GM19099 (cell line): ENCODE results near the gene FALEC.

Experiments used
- POLR2A ChIP-seq: IDR thresholded peaks from 3 replicates; pipeline ENCODE4 v1.6.1; 2011; ENCODE audit warnings: low read depth; ENCODE audit not compliant: insufficient read length; ENCODE audit errors: extremely low read depth

Gene FALEC

DNA sequence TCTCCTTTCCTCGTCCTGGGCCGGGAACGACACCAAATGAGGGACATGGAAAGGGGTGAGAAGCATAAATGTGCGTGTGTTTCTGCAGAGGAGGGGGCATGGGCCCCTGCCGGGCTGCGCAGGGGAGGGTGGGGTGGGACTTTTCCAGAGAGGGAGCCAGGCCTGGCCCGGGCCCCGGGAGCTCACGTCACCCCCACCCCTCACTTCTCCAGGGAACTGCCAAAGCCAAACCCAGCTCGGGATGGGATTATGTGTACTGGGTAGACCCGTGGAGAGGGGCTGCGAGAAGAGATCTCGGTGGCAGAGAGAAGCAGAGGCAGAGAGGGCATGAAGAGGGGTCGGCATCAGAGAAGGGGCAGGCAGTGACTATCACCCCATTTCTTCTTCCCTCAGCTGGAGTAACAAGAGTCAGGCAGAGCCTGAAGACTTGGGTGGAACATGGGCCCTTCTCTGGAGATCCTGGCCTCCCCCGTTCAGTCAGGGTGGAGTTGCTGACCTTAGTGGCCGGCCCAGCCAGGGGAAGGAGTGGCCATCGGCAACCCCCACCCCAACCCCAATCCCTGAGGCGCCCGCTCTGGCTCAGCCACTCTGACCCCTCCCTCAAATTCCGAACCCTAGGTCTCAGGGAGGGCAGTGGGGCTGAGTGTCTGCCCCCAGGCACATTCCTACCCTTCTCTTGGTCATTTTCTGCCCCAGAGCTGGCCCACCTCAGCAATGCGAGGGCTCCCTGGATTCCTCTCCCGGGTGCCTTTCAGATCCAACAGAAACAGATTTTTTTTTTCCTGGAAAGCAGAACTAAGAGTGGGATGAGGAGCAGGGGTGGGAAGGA is 34.9 kb downstream of the FALEC start:
- no peak for TF ChIP-seq POLR2A

DNA sequence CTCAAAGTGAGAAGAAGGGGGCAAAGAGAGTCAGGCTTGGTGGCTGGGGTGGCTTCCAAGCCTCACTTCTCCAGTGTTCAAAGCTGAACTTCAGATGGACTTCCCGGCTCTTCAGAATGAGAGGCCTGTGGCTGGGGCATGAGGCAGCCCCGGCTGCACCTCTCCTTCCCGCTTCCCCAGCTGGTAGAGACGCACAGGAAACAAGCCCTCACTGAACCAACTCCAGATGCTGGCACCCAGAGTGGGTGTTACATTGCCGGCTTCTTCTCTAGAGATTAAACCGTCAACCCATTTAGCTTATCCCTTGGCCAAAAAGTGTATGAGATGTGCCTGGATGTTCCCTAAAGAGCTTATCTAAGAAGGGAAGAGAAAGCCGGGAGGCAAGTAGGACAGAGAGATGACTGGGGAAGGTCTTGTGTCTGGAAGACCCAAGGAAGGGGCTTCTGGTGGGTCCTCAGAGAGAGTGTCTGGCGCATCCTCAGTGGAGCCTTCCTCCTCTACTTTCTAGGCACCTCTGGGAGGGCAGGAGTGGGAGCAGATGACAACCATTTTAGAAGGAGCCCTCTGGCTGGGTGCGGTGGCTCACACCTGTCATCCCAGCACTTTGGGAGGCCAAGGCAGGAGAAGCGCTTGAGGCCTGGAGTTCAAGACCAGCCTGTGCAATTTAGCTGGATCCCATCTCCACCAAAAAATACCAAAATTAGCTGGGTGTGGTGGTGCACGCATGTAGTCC is 35.7 kb downstream of the FALEC start:
- no peak for TF ChIP-seq POLR2A

- TF ChIP-seq POLR2A: no peak
These were observed 36.2 kb downstream of the FALEC start for GRCh38 chr1:150551784-150552127.

GRCh38 chr1:150552128-150552910 is 36.8 kb downstream of the FALEC start:
- no peak for TF ChIP-seq POLR2A

DNA sequence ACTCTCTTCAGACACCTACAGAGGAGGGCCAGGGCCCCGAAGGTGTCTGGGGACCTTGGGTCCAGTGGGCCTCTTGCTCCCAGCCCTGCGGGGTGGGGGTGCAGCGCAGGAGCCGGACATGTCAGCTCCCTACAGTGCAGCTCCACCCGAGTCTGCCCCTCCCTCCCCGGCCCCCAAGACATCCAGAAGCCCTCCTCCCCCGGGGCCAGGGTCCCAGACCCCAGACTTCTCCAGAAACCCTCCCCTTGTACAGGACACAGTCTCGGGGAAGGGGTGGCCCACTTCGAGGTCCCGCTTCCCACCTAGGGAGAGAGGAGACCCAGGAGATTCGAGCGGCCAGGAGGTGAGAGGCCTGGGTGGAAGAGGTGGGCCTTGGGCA is 37.3 kb downstream of the FALEC start:
- no peak for TF ChIP-seq POLR2A

DNA sequence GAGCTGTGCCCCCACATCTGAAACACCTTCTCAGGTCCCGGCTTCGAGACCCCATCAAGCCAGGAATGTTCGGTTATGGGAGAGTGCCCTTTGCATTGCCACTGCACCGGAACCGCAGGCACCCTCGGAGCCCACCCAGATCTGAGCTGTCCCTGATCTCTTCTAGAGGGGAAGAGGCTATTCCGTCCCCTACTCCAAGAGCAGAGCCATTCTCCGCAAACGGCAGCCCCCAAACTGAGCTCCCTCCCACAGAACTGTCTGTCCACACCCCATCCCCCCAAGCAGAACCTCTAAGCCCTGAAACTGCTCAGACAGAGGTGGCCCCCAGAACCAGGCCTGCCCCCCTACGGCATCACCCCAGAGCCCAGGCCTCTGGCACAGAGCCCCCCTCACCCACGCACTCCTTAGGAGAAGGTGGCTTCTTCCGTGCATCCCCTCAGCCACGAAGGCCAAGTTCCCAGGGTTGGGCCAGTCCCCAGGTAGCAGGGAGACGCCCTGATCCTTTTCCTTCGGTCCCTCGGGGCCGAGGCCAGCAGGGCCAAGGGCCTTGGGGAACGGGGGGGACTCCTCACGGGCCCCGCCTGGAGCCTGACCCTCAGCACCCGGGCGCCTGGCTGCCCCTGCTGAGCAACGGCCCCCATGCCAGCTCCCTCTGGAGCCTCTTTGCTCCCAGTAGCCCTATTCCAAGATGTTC is 38.0 kb downstream of the FALEC start:
- TF ChIP-seq POLR2A: no peak

DNA sequence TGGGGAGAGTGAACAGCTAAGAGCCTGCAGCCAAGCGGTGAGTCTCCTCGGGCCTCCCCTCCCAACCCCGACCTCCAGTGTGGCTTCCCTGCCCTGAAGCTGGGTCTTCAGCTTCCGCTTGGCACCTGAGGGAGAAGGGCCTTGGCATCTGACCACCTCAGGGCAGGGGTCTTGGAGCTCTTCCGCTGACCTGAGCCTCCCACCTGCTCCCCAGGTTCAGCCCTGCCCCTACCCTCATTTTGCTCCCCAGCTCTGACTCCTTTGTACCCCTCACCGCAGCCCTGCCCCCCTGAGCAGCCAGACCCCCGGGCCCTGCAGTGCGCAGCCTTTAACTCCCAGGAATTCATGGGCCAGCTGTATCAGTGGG is 38.5 kb downstream of the FALEC start:
- no peak for TF ChIP-seq POLR2A

DNA sequence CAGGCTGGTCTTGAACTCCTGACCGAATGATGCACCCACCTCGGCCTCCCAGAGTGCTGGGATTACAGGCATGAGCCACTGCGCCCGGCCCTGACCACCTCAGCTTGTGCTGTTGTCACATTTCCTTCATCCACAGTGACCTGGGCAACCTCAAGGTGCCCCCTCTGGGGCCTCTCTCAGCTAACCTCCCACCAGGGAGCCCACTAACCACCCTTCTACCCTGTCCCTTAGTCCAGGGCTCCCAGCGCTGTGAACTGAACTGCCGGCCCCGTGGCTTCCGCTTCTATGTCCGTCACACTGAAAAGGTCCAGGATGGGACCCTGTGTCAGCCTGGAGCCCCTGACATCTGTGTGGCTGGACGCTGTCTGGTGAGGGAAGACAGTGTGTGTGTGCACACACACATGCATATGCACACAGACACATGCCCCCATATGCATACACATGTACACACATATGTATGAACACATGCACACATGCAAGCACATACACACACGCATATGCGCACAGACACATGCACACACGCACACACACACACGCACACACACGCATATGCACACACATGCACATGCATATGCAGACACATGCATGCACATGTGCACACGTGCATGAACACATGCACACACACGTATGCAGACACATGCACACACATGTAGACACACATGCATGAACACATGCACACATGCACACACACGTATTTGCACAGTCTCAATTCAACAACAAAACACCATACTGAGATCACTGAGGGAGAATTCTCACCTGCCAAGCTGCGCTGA is 39.8 kb downstream of the FALEC start:
- TF ChIP-seq POLR2A: no peak

DNA sequence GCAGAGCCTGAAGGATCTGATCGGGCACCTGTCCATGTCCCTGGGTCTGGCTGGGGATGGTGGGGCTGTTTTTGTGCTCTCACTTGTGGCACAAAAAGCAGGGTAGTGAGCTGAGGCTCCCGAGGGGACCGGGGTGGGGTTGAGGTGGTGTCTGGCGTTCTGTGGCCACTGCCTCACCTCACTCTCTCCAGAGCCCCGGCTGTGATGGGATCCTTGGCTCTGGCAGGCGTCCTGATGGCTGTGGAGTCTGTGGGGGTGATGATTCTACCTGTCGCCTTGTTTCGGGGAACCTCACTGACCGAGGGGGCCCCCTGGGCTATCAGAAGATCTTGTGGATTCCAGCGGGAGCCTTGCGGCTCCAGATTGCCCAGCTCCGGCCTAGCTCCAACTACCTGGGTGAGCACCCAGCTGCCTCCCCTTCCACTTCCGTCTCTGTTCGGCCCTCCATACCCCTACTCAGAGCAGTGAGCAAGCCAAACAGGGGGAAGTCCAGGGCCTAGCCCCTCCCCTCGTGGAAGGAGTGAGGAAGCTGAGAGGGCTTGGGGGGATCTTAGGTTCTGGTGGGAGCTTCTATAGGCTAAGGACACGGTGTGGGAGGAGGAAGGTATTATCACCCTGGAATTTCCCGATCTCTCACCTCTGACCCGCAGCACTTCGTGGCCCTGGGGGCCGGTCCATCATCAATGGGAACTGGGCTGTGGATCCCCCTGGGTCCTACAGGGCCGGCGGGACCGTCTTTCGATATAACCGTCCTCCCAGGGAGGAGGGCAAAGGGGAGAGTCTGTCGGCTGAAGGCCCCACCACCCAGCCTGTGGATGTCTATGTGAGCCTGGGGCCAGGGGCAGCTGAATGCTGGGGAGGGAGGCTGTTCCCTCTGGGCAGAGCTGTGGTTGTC is 40.7 kb downstream of the FALEC start:
- TF ChIP-seq POLR2A: no peak

GRCh38 chr1:150557065-150557600 is 41.6 kb downstream of the FALEC start:
- TF ChIP-seq POLR2A: no peak

- no peak for TF ChIP-seq POLR2A
These were observed 42.3 kb downstream of the FALEC start for GRCh38 chr1:150557813-150558212.

DNA sequence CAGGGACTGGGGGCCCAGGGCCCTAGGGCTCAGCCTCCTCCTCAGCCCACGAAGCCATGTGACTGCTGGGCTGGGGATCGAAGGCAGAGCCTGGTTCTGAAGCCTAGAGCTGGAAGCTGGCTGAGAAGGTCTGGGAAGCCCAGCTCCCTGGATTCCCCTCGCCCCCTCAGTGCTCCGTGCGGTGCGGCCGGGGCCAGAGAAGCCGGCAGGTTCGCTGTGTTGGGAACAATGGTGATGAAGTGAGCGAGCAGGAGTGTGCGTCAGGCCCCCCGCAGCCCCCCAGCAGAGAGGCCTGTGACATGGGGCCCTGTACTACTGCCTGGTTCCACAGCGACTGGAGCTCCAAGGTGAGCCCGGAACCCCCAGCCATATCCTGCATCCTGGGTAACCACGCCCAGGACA is 42.8 kb downstream of the FALEC start:
- TF ChIP-seq POLR2A: no peak
